ENCODE data around the gene SYT13. TPM values are rescaled to one million over a fixed set of nuclear protein-coding genes. Genes with fewer than 3 reads are reported as not detected.

Gene SYT13
- total RNA-seq, 1 experiment from 2014 or later: 9.4 TPM

DNA sequence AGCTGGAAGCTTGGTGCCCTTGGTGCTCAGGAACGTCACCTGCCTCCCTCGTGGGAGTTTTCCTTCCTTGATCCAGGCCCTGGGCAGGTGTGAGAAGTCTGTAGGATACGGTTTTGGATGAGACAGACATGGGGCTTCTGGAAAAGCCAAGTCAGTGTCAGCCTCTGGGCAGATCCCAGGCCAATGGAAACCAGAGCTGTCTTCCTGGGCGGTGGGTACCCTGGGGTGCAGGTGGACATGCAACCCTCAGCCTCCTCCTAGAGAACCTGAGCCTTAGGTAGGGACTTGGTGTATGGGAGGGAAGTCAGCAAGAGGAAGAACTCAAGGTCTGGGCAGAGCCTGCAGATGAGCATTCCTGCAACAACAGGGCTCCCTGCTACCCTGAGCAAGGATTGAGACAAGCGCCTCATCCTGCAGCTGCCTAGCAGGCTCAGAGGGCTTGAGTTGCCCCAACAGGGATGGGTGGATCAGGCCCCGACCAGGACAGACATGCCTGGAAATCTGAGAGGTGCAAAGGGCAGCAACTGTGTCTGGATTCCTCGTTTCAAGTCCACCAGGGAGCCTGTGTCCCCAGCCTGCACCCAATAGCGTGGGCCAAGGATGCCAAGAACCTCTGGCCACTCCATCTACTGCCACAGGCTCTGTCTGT lies 37.6 kb upstream of the SYT13 start:
- H3K36me3 ChIP-seq (ENCODE audit: control insufficient read depth, insufficient read depth, low read length): no peaks in the 10 kb centered on the region
- H3K27me3 ChIP-seq (replicated peaks; ENCODE audit: control insufficient read depth, insufficient read depth, low read length): no peaks in the 10 kb centered on the region
- no peaks in the 10 kb centered on the region for H3K4me1 ChIP-seq
- peaks cover 9% of the 10 kb centered on the region; the same call in 1 of the 2 replicates for H3K9me3 ChIP-seq
- no peaks in the 10 kb centered on the region for H3K4me1 Mint-ChIP-seq (ENCODE audit: low read depth, unreplicated experiment)
- H3K36me3 Mint-ChIP-seq (ENCODE audit: insufficient read depth, unreplicated experiment): no peaks in the 10 kb centered on the region
- H3K4me3 Mint-ChIP-seq (ENCODE audit: unreplicated experiment): no peak overlapping the region
- H3K9me3 Mint-ChIP-seq (ENCODE audit: unreplicated experiment): peaks cover 17% of the 10 kb centered on the region
- ChIA-PET POLR2A (no interaction called here), CTCF (no interaction called here)
- TF ChIP-seq, protein P1, sequence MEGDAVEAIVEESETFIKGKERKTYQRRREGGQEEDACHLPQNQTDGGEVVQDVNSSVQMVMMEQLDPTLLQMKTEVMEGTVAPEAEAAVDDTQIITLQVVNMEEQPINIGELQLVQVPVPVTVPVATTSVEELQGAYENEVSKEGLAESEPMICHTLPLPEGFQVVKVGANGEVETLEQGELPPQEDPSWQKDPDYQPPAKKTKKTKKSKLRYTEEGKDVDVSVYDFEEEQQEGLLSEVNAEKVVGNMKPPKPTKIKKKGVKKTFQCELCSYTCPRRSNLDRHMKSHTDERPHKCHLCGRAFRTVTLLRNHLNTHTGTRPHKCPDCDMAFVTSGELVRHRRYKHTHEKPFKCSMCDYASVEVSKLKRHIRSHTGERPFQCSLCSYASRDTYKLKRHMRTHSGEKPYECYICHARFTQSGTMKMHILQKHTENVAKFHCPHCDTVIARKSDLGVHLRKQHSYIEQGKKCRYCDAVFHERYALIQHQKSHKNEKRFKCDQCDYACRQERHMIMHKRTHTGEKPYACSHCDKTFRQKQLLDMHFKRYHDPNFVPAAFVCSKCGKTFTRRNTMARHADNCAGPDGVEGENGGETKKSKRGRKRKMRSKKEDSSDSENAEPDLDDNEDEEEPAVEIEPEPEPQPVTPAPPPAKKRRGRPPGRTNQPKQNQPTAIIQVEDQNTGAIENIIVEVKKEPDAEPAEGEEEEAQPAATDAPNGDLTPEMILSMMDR (IDR thresholded peaks at IDR 0.05; ENCODE audit: insufficient read depth in 1 of 2, low read depth in 1 of 2, low read length in 1 of 2, severe bottlenecking in 1 of 2, unreplicated experiment in 1 of 2): no peak
- peaks cover 13% of the 10 kb centered on the region for H3K27me3 Mint-ChIP-seq (ENCODE audit: insufficient read depth, unreplicated experiment)
- H3K4me3 ChIP-seq (ENCODE audit: low read depth, low read length): no peak overlapping the region
- intact Hi-C loops (cut with micrococcal nuclease; ENCODE audit: unreplicated experiment): no loop called here
- no peak overlapping the region for H3K27ac Mint-ChIP-seq (ENCODE audit: unreplicated experiment)
- DNase-seq: no peak
- BruUV-seq (replicated peaks): no TSS peak

DNA sequence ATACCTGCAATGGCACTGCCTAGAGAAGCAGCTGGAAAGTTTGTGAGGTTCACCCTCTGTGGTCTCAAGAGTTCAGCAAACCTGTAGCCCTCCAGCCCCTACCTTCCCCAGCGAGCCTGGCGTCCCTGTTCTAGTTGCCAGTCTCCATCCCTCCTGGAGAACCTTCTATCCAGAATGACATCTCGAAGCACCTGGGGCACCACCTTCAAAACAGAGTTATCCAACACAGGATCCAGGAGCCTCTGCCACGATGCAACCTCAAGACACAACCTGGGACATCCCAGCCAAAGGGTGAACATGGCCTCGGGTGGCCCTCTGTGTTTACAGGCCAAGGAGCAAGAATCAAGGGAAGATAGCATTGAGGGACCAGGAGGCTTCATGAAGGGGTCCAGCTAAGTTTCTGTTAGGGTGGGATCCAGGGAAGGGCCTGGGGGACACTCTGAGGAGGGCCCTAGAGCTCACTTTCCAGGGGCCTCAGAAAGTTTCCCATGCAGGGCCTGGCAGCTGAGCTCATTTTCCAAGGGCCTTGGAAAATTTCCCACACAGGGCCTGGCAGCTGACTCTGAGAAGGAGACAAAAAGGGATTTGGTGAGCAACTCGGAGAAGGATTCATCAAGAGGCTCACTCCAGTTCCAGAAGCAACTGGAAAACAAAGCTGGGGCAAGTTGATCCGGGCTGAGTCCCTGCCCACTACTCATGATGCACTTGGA lies 36.9 kb upstream of the SYT13 start:
- H3K27me3 ChIP-seq (replicated peaks; ENCODE audit: control insufficient read depth, insufficient read depth, low read length): peaks cover 1% of the 10 kb centered on the region; the same call in 1 of the 2 replicates

DNA sequence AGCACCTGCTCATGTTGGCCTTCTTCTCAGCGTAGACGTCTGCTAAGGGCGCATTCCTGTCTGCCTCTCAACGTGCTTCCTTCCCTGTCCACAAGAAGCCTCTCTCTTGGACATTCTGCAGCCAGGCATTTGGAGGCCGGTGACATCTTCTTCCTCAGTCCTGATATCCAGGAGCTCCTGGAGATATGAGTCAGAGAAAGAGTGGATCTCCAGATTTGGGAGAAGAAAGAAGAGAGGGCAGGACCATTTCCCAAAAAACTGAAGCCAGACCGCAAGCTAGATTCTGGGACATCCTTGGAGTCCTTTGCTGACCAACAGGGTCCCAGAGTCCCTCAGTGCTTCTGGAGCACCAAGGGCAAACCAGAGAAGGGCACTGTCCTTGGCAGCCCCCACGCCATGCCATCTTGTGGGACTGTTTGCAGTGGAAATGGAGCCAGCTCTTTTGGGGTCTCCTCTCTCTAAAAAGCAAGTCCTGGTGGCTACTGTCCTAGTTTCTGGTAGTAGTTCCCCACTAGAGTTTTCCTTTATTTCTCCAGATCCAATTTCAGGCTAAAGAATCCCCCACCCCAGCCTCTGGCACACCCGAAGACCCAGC lies 36.1 kb upstream of the SYT13 start:
- Mint-ChIP-seq H3K4me1 (ENCODE audit: low read depth, unreplicated experiment) (no peaks in the 10 kb centered on the region), H3K9me3 (ENCODE audit: unreplicated experiment) (peaks cover 8% of the 10 kb centered on the region), H3K27me3 (ENCODE audit: insufficient read depth, unreplicated experiment) (peaks cover 16% of the 10 kb centered on the region), H3K4me3 (ENCODE audit: unreplicated experiment) (no peak overlapping the region), H3K36me3 (ENCODE audit: insufficient read depth, unreplicated experiment) (no peaks in the 10 kb centered on the region), H3K27ac (ENCODE audit: unreplicated experiment) (no peak overlapping the region)
- intact Hi-C loops (cut with micrococcal nuclease; ENCODE audit: unreplicated experiment): no loop called here
- POLR2A ChIA-PET: no interaction called here
- TF ChIP-seq, protein P1 (IDR thresholded peaks at IDR 0.05; ENCODE audit: insufficient read depth in 1 of 2, low read depth in 1 of 2, low read length in 1 of 2, severe bottlenecking in 1 of 2, unreplicated experiment in 1 of 2): no peak
- CTCF ChIA-PET: no interaction called here
- DNase-seq: no peak
- H3K27me3 ChIP-seq (replicated peaks; ENCODE audit: control insufficient read depth, insufficient read depth, low read length): peaks cover 1% of the 10 kb centered on the region; the same call in 1 of the 2 replicates
- no peaks in the 10 kb centered on the region for H3K36me3 ChIP-seq (ENCODE audit: control insufficient read depth, insufficient read depth, low read length)
- peaks cover 4% of the 10 kb centered on the region; the same call in 1 of the 2 replicates for H3K9me3 ChIP-seq
- no peaks in the 10 kb centered on the region for H3K4me1 ChIP-seq
- BruUV-seq (replicated peaks): no TSS peak
- H3K4me3 ChIP-seq (ENCODE audit: low read depth, low read length): no peak overlapping the region

More for the DNA sequence above, 36.9 kb upstream of the SYT13 start:
- no peak overlapping the region for H3K4me3 ChIP-seq (ENCODE audit: low read depth, low read length)
- H3K36me3 Mint-ChIP-seq (ENCODE audit: insufficient read depth, unreplicated experiment): no peaks in the 10 kb centered on the region
- peaks cover 16% of the 10 kb centered on the region for H3K9me3 Mint-ChIP-seq (ENCODE audit: unreplicated experiment)
- ChIA-PET CTCF (no interaction called here), POLR2A (no interaction called here)
- TF ChIP-seq, protein P1 (IDR thresholded peaks at IDR 0.05; ENCODE audit: insufficient read depth in 1 of 2, low read depth in 1 of 2, low read length in 1 of 2, severe bottlenecking in 1 of 2, unreplicated experiment in 1 of 2): no peak
- peaks cover 9% of the 10 kb centered on the region; the same call in 1 of the 2 replicates for H3K9me3 ChIP-seq
- BruUV-seq (replicated peaks): no TSS peak
- no peaks in the 10 kb centered on the region for H3K4me1 Mint-ChIP-seq (ENCODE audit: low read depth, unreplicated experiment)
- intact Hi-C loops (cut with micrococcal nuclease; ENCODE audit: unreplicated experiment): no loop called here
- H3K27me3 Mint-ChIP-seq (ENCODE audit: insufficient read depth, unreplicated experiment): peaks cover 13% of the 10 kb centered on the region
- H3K4me3 Mint-ChIP-seq (ENCODE audit: unreplicated experiment): no peak overlapping the region
- no peaks in the 10 kb centered on the region for H3K4me1 ChIP-seq
- no peak for DNase-seq
- H3K27ac Mint-ChIP-seq (ENCODE audit: unreplicated experiment): no peak overlapping the region
- no peaks in the 10 kb centered on the region for H3K36me3 ChIP-seq (ENCODE audit: control insufficient read depth, insufficient read depth, low read length)
